Activated T-helper 9 cell treated with anti-CD3 and anti-CD28 coated beads, Interleukin-2, amount 50 U/mL, for 16 hours (primary cell): Measurements from ENCODE around the gene LMLN.
"Not testable (repeated sequence)": the region's sequence is repeated elsewhere in the genome, so short reads cannot be mapped to it uniquely, and the experiment has no call there.

Experiments
- DNase-seq: peaks from one replicate; pipeline ENCODE4 v3.0.0-alpha.2; 2020; ENCODE audit warnings: low read depth

The LMLN gene

GRCh38 chr3:198026620-198027019, 66.6 kb downstream of the LMLN start:
- no peak for DNase-seq

- DNase-seq, result no peak
These were observed 67.2 kb downstream of the LMLN start for GRCh38 chr3:198027045-198027798.

- DNase-seq, result no peak
These were observed 67.9 kb downstream of the LMLN start for GRCh38 chr3:198027799-198028390.

GRCh38 chr3:198028718-198029117, 68.7 kb downstream of the LMLN start:
- DNase-seq, result no peak

- DNase-seq, result no peak
These were observed 70.1 kb downstream of the LMLN start for GRCh38 chr3:198030125-198030524.

- DNase-seq, result no peak
These were observed 70.7 kb downstream of the LMLN start for GRCh38 chr3:198030726-198031125.

GRCh38 chr3:198032039-198032936, 72.3 kb downstream of the LMLN start:
- no peak for DNase-seq

GRCh38 chr3:198043119-198043518, 83.1 kb downstream of the LMLN start:
- no peak for DNase-seq

GRCh38 chr3:198046120-198046857, 86.3 kb downstream of the LMLN start:
- no peak for DNase-seq

GRCh38 chr3:198048445-198048844, 88.4 kb downstream of the LMLN start:
- no peak for DNase-seq

- no peak for DNase-seq
These were observed 91.8 kb downstream of the LMLN start for GRCh38 chr3:198051836-198052235.

- not testable (repeated sequence) for DNase-seq
These were observed 93.4 kb downstream of the LMLN start for GRCh38 chr3:198053462-198053861.

- DNase-seq, result no peak
These were observed 101.4 kb downstream of the LMLN start for GRCh38 chr3:198061119-198062067.

- DNase-seq, result no peak
These were observed 102.0 kb downstream of the LMLN start for GRCh38 chr3:198062068-198062465.

GRCh38 chr3:198064420-198064819, 104.4 kb downstream of the LMLN start:
- DNase-seq, result no peak

GRCh38 chr3:198065897-198066296, 105.9 kb downstream of the LMLN start:
- no peak for DNase-seq

GRCh38 chr3:198067416-198067815, 107.4 kb downstream of the LMLN start:
- DNase-seq, result no peak

- DNase-seq, result no peak
These were observed 110.9 kb downstream of the LMLN start for GRCh38 chr3:198070871-198071270.

GRCh38 chr3:198071602-198072287, 111.7 kb downstream of the LMLN start:
- DNase-seq, result peak; percentile 31

GRCh38 chr3:198076722-198077308, 116.8 kb downstream of the LMLN start:
- no peak for DNase-seq
